Kidney epithelial cell (primary cell): ENCODE measurements around the gene FAM124A. TPM values are rescaled to one million over a fixed set of nuclear protein-coding genes. Genes with fewer than 3 reads are reported as not detected.
"Not testable (repeated sequence)": the region's sequence is repeated elsewhere in the genome, so short reads cannot be mapped to it uniquely, and the experiment has no call there.

Experiments used
- DNase-seq: peaks from one replicate; pipeline ENCODE4 v3.0.0-alpha.2; 2010; ENCODE audit warnings: low read depth
- H3K27me3 ChIP-seq: 2 replicates; pipeline ENCODE4 v1.6.0; 2011; ENCODE audit warnings: low read length; ENCODE audit not compliant: control insufficient read depth, insufficient read depth
- H3K36me3 ChIP-seq: 2 replicates; pipeline ENCODE4 v1.5.1; 2011; ENCODE audit warnings: low read length; ENCODE audit not compliant: control insufficient read depth, insufficient read depth
- H3K4me3 ChIP-seq: 2 replicates; pipeline ENCODE4 v1.5.1; 2011; ENCODE audit warnings: low read depth, mild to moderate bottlenecking, control low read depth, low read length
- total RNA-seq: library from RNA; depleted of rRNA; stranded (reverse); fragments of >200 nt; gene quantifications from 2 replicates; pipeline ENCODE4 v1.2.3, GENCODE V29; 2015
- TF ChIP-seq, protein P1 (sequence below): IDR thresholded peaks from 2 replicates; pipeline ENCODE4 v1.5.1; 2011; ENCODE audit warnings: mild to moderate bottlenecking, moderate library complexity, low read length, control low read depth, inconsistent platforms; ENCODE audit not compliant: insufficient read depth, poor library complexity, severe bottlenecking

FAM124A gene
- total RNA-seq, 1 donor from 2014 or later: 1.2 TPM

DNA sequence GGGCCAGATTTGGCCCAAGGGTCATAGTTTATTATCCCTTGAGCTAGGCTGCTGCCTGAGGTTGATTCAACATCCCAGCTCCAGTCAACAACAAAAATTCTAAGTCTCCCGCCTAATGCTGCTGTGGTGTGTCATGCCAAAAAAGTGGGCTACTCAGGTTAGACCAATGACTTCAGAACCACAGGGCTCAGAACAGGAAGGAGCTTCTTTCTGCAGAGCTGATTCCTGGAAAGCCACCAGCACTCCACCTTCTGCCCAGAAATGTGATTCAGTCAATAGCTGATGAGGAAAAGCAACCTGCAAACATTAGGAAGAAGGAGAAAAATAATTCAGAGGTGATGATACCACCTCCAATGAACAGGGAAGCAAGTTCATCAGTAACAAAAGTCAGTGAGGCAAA lies 61.2 kb downstream of the FAM124A start:
- Histone ChIP-seq H3K36me3 (no peaks in the 10 kb centered on the region), H3K27me3 (no peaks in the 10 kb centered on the region), H3K4me3 (no peak overlapping the region)
- TF ChIP-seq, protein P1, sequence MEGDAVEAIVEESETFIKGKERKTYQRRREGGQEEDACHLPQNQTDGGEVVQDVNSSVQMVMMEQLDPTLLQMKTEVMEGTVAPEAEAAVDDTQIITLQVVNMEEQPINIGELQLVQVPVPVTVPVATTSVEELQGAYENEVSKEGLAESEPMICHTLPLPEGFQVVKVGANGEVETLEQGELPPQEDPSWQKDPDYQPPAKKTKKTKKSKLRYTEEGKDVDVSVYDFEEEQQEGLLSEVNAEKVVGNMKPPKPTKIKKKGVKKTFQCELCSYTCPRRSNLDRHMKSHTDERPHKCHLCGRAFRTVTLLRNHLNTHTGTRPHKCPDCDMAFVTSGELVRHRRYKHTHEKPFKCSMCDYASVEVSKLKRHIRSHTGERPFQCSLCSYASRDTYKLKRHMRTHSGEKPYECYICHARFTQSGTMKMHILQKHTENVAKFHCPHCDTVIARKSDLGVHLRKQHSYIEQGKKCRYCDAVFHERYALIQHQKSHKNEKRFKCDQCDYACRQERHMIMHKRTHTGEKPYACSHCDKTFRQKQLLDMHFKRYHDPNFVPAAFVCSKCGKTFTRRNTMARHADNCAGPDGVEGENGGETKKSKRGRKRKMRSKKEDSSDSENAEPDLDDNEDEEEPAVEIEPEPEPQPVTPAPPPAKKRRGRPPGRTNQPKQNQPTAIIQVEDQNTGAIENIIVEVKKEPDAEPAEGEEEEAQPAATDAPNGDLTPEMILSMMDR: no peak
- no peak for DNase-seq

DNA sequence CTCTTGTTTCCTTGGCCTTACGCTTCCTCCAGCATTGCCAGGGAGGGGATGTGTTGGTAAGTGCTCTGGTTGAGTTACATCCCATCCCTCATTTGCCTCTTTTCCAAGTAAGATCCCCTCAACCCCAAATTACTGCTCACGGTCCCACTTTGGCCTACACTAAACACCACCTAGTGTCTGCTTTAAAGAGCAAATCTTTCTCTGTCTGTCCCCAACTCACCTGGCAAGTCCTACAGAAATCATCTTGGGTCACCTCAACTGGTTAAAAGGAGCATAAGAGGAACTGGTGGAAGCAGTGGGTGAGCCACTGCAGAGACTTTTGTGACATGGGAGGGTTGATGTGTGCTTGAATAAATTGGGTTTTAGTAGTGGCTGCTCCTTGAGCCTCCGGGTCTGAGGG lies 62.1 kb downstream of the FAM124A start:
- no peaks in the 10 kb centered on the region for H3K36me3 ChIP-seq
- DNase-seq: no peak
- TF ChIP-seq, protein P1: no peak
- H3K27me3 ChIP-seq: no peaks in the 10 kb centered on the region
- H3K4me3 ChIP-seq: no peak overlapping the region

DNA sequence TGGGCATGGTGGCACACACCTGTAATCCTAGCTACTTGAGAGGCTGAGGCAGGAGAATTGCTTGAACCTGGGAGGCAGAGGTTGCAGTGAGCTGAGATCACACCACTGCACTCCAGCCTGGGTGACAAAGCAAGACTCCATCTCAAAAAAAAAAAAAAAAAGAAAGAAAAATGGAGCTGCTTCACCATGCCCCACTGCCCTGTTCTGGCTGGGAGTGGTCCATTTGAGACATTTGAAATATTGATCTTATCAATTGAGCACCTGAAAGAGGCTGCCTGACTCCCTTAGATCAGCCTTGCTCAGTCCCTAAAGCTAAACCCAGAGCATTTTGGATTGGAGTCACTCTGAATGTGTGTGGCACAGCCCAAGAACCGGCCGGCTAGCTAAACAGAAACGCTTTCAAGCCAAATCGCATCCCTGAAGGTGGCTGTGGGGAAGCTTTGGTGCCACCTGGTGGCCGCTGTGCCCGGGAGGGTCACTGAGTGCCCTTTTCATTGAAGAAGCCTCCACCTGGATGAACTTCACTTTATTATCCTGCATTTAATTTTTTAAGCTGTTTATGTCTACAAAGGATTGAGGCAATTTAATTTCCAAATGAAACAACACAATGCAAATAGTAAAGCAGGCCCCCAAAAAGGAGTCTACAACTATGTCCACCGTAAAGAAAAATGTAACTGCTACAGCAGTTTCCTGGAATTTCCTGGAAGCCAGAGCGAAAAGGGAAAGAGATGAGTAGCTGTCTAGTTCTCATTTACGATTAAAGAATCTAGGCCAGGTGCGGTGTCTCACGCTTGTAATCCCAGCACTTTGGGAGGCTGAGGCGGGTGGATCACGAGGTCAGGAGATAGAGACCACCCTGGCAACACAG lies 64.2 kb downstream of the FAM124A start:
- Histone ChIP-seq H3K4me3 (no peak overlapping the region), H3K27me3 (no peaks in the 10 kb centered on the region), H3K36me3 (no peaks in the 10 kb centered on the region)
- peak; percentile 26 for DNase-seq
- TF ChIP-seq, protein P1: peak; percentile 96

DNA sequence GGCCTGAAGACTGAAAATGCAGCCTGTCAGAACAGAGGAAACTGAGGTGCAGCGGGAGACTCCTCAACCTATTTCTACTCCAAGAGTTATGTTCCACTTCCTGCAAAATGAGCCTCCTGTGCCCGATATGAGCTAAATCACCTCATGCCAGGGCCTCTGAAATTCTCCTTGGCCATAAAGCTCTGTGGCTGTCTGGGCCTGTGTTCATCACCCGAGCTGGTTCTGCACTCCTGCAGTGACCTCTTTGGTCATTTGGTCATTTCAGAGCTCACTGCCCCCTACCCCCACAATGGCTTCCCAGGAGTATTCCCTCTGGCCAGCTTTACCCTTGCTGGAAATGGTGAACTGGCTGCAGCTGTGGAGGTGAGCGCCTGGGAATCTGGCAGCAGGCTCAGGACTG lies 65.6 kb downstream of the FAM124A start:
- TF ChIP-seq, protein P1: no peak
- DNase-seq: no peak
- H3K27me3 ChIP-seq: no peaks in the 10 kb centered on the region

DNA sequence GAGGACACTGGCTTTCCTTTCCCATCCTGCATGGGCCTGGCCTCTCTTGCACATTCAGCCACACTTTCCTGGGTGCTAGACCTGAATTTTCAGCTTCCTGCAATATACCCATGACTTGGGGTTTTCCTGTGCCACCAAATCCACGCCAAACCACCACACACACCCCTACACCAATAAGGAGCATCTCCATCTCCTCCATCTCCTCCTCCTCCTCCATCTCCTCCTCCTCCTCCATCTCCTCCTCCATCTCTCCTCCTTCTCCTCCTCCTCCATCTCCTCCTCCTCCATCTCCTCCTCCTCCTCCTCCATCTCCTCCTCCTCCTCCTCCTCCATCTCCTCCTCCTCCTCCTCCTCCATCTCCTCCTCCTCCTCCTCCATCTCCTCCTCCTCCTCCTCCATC lies 66.1 kb downstream of the FAM124A start:
- not testable (repeated sequence) for H3K4me3 ChIP-seq, H3K36me3 ChIP-seq, DNase-seq, H3K27me3 ChIP-seq

More for the DNA sequence above, 65.6 kb downstream of the FAM124A start:
- Histone ChIP-seq H3K36me3 (no peaks in the 10 kb centered on the region), H3K4me3 (no peak overlapping the region)

DNA sequence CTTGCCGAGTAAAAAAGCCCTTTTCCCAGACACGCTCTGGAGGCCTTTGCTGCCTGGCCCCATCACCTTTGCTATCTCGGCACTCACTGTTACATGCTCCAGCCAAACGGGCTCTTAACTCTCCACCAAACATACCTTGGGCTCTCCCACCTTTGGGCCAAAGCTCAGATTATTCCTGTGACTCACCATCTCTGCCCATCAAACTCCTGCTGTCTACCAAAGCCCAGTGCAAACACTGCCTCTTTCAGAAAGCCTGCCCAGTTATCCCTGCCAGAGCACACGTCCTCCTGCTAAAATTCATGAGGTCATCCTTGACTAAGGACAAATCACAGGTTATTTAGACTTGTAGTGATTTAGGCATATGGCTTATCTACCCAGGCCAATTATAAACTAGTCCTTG lies 69.1 kb downstream of the FAM124A start:
- no peak for DNase-seq
- no peaks in the 10 kb centered on the region for H3K27me3 ChIP-seq
- H3K4me3 ChIP-seq: no peak overlapping the region
- H3K36me3 ChIP-seq: no peaks in the 10 kb centered on the region
- TF ChIP-seq, protein P1: no peak
